Liver (tissue), 9 donors: ENCODE data around the gene TUBA1C. TPM values are rescaled to one million over a fixed set of nuclear protein-coding genes. Genes with fewer than 3 reads are reported as not detected.

Experiments used
- DNase-seq: peaks from one replicate; pipeline ENCODE4 v3.0.0-alpha.2; 2017; ENCODE audit warnings: low spot score
- H3K27ac ChIP-seq, 2 donors: one replicate each; pipeline ENCODE4 v1.7.0; 2013; ENCODE audit warnings: inconsistent platforms in 2 of 2, low read length in 2 of 2, control low read depth in 1 of 2, low read depth in 1 of 2, mild to moderate bottlenecking in 1 of 2
- H3K27me3 ChIP-seq, 4 donors: one replicate each; pipeline versions ENCODE4 v1.6.1 to v1.7.0; 2013; ENCODE audit warnings: low read length in 3 of 4, inconsistent platforms in 1 of 4, mild to moderate bottlenecking in 1 of 4, moderate library complexity in 1 of 4; ENCODE audit not compliant: control insufficient read depth in 4 of 4, insufficient read depth in 4 of 4
- H3K36me3 ChIP-seq, 4 donors: one replicate each; pipeline versions ENCODE4 v1.6.1 to v1.7.0; 2013; ENCODE audit warnings: low read length in 3 of 4, mild to moderate bottlenecking in 3 of 4, low read depth in 1 of 4, moderate library complexity in 1 of 4; ENCODE audit not compliant: control insufficient read depth in 4 of 4, insufficient read depth in 3 of 4
- H3K4me1 ChIP-seq, 4 donors: one replicate each; pipeline versions ENCODE4 v1.6.1 to v1.7.0; 2013; ENCODE audit warnings: low read length in 3 of 4, mild to moderate bottlenecking in 3 of 4, moderate library complexity in 1 of 4; ENCODE audit not compliant: control insufficient read depth in 4 of 4, insufficient read depth in 4 of 4
- H3K4me3 ChIP-seq, 3 donors: one replicate each; pipeline versions ENCODE4 v1.6.1 to v1.7.0; 2013; ENCODE audit warnings: low read length in 3 of 3, control low read depth in 1 of 3, low read depth in 1 of 3, mild to moderate bottlenecking in 1 of 3
- H3K9ac ChIP-seq, 2 donors: one replicate each; pipeline ENCODE4 v1.7.0; 2013; ENCODE audit warnings: low read length in 2 of 2, mild to moderate bottlenecking in 2 of 2, moderate library complexity in 2 of 2, control low read depth in 1 of 2, low read depth in 1 of 2
- H3K9me3 ChIP-seq, 4 donors: one replicate each; pipeline versions ENCODE4 v1.6.1 to v1.7.0; 2013; ENCODE audit warnings: low read length in 3 of 4; ENCODE audit not compliant: control insufficient read depth in 4 of 4
- ATF3 ChIP-seq: IDR thresholded peaks from 2 replicates; pipeline ENCODE4 v1.6.1; 2016; ENCODE audit warnings: antibody characterized with exemption
- CTCF ChIP-seq: fragments of 150-350 bp; IDR thresholded peaks from 2 replicates; pipeline ENCODE4 v1.5.1; 2017; ENCODE audit warnings: improper control_type of control experiment, low read depth, low read length; ENCODE audit not compliant: missing input control
- EGR1 ChIP-seq, 2 donors: IDR thresholded peaks; 2 replicates each; pipeline ENCODE4 v1.6.1; 2016 to 2018; ENCODE audit warnings: antibody characterized with exemption in 2 of 2, low read depth in 2 of 2
- FOXA2 ChIP-seq: IDR thresholded peaks from 2 replicates; pipeline ENCODE4 v1.6.1; 2016; ENCODE audit warnings: antibody characterized with exemption
- HNF4G ChIP-seq: IDR thresholded peaks from 2 replicates; pipeline ENCODE4 v1.6.1; 2016; ENCODE audit warnings: antibody characterized with exemption
- JUND ChIP-seq, 2 donors: IDR thresholded peaks; 2 replicates each; pipeline ENCODE4 v1.6.1; 2016; ENCODE audit warnings: antibody characterized with exemption in 2 of 2
- MAX ChIP-seq: IDR thresholded peaks from 2 replicates; pipeline ENCODE4 v1.6.1; 2016; ENCODE audit warnings: antibody characterized with exemption
- NR2F2 ChIP-seq: IDR thresholded peaks from 2 replicates; pipeline ENCODE4 v1.6.1; 2016; ENCODE audit warnings: antibody characterized with exemption
- RAD21 ChIP-seq, 2 donors: IDR thresholded peaks; 2 replicates each; pipeline ENCODE4 v1.6.1; 2016; ENCODE audit warnings: antibody characterized with exemption in 2 of 2, mild to moderate bottlenecking in 2 of 2
- REST ChIP-seq: IDR thresholded peaks from 2 replicates; pipeline ENCODE4 v1.6.1; 2016; ENCODE audit warnings: antibody characterized with exemption, mild to moderate bottlenecking
- RXRA ChIP-seq, 2 donors: IDR thresholded peaks; 2 replicates each; pipeline ENCODE4 v1.6.1; 2017 to 2018; ENCODE audit warnings: antibody characterized with exemption in 2 of 2, mild to moderate bottlenecking in 1 of 2
- TAF1 ChIP-seq: conservative IDR thresholded peaks from 2 replicates; pipeline ENCODE4 v1.6.1; 2016; ENCODE audit warnings: antibody characterized with exemption, mild to moderate bottlenecking
- ZBTB33 ChIP-seq: IDR thresholded peaks from 2 replicates; pipeline ENCODE4 v1.6.1; 2016; ENCODE audit warnings: antibody characterized with exemption
- WGBS: extraction: QIAGEN DNeasy Blood & Tissue Kit; methylation state at CpG from one replicate; pipeline ENCODE4 v1.1.7; 2013; 5-methylcytosine and 5-hydroxymethylcytosine counted together
- polyA plus RNA-seq, 2 donors: library from polyadenylated mRNA; stranded (reverse) in 1 of 2; unstranded in 1 of 2; fragments of 200-250 nt in 1 of 2; fragments of >200 nt in 1 of 2; fragmentation: Nextera tagmentation in 1 of 2; extraction: Ambion mirVana in 1 of 2; gene quantifications; one replicate each; pipeline versions ENCODE4 v1.2.1 to v1.2.3, GENCODE V29; 2013 to 2015
- total RNA-seq, 2 donors: library from RNA; depleted of rRNA; stranded (reverse); fragments of >200 nt; gene quantifications; one replicate each; pipeline ENCODE4 v1.2.3, GENCODE V29; 2014
- donor health status: healthy.
- donor health status: healthy.
- donor health status: healthy.
- donor health status: healthy.
- donor health status: healthy.

The TUBA1C gene
- total and polyA plus RNA-seq, 4 donors, result 54.6 to 162 (median 103) TPM

GRCh38 chr12:49219417-49220026 lies 45.4 kb upstream of the TUBA1C start:
- Histone ChIP-seq H3K4me1 (peaks cover 0 to 1% (median 0%) of the 10 kb centered on the region in 4 donors), H3K9me3 (no peaks in the 10 kb centered on the region), H3K9ac (no peak overlapping the region), H3K27ac (no peak overlapping the region), H3K27me3 (no peaks in the 10 kb centered on the region), H3K36me3 (no peaks in the 10 kb centered on the region), H3K4me3 (no peak overlapping the region)
- 89% methylated on average over 11 of the region's 11 CpGs for WGBS
- DNase-seq, result no peak
- no peak for TF ChIP-seq RXRA (IDR thresholded peaks at IDR 0.05)
- no peak for TF ChIP-seq CTCF
- TF ChIP-seq RAD21 (IDR thresholded peaks at IDR 0.05), result no peak
- no peak for TF ChIP-seq NR2F2
- TF ChIP-seq REST, result no peak
- TF ChIP-seq ZBTB33, result no peak
- TF ChIP-seq JUND (IDR thresholded peaks at IDR 0.05), result no peak
- no peak for TF ChIP-seq TAF1
- TF ChIP-seq FOXA2, result no peak
- no peak for TF ChIP-seq EGR1 (IDR thresholded peaks at IDR 0.05; ENCODE audit: low read depth in 2 of 2)
- TF ChIP-seq HNF4G, result no peak
- no peak for TF ChIP-seq MAX

- 86% methylated on average over 4 of the region's 4 CpGs for WGBS
- H3K27me3 ChIP-seq, result no peaks in the 10 kb centered on the region
- no peak overlapping the region for H3K27ac ChIP-seq
- H3K9ac ChIP-seq, result no peak overlapping the region
- TF ChIP-seq RAD21 (IDR thresholded peaks at IDR 0.05) (no peak), ZBTB33 (no peak), NR2F2 (no peak), JUND (IDR thresholded peaks at IDR 0.05) (no peak), MAX (no peak), ATF3 (no peak)
- H3K4me1 ChIP-seq, result peaks cover 0 to 1% (median 0%) of the 10 kb centered on the region in 4 donors
- H3K4me3 ChIP-seq, result no peak overlapping the region
- no peaks in the 10 kb centered on the region for H3K9me3 ChIP-seq
- no peaks in the 10 kb centered on the region for H3K36me3 ChIP-seq
- DNase-seq, result no peak
These were observed 43.9 kb upstream of the TUBA1C start for GRCh38 chr12:49220972-49221371.
